ENCODE data around the gene UQCC5.

- TF ChIP-seq CTCF (IDR thresholded peaks at IDR 0.05) (no peak), POLR2A (IDR thresholded peaks at IDR 0.05) (no peak)
These were observed 47.0 kb upstream of the UQCC5 start for GRCh38 chr3:52489453-52489852.

Measured in Peyer's patch (tissue), 4 donors.